Esophagus muscularis mucosa (tissue), 3 donors: Measurements from ENCODE around the gene TRPV3.

Experiments used
- POLR2A ChIP-seq: fragments of 450-650 bp; IDR thresholded peaks from one replicate; pipeline ENCODE4 v1.6.1; 2017; ENCODE audit warnings: antibody characterized with exemption, moderate library complexity, mild to moderate bottlenecking, low read depth
- TF ChIP-seq, protein P1 (sequence below), 3 experiments: fragments of 200-600 bp in 2 of 3; fragments of 450-650 bp in 1 of 3; sonication (generic) in 2 of 3; IDR thresholded peaks; one replicate each; pipeline ENCODE4 v1.5.1; 2017 to 2019; ENCODE audit warnings: antibody characterized with exemption in 3 of 3, mild to moderate bottlenecking in 2 of 3, moderate library complexity in 1 of 3

DNA sequence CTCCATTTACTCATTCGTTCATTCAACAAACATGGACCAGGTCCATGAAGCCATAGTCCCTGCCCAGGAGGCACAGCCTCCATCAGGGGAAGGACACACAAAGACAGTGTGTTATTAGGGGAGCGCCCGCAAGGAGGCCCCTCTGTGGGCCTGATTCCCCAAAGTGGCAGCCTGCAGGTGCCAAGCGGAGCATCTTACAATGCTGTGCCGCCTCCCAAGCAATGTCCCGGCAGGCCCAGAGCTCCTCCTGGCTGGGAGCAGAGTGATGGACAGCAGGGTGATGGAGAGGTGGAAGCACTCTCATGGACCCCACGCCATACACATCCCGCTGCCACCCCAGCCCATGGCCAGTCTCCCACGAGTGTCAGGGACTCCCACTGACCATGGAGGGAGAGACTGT lies 25.8 kb upstream of the TRPV3 start:
- TF ChIP-seq, protein P1, sequence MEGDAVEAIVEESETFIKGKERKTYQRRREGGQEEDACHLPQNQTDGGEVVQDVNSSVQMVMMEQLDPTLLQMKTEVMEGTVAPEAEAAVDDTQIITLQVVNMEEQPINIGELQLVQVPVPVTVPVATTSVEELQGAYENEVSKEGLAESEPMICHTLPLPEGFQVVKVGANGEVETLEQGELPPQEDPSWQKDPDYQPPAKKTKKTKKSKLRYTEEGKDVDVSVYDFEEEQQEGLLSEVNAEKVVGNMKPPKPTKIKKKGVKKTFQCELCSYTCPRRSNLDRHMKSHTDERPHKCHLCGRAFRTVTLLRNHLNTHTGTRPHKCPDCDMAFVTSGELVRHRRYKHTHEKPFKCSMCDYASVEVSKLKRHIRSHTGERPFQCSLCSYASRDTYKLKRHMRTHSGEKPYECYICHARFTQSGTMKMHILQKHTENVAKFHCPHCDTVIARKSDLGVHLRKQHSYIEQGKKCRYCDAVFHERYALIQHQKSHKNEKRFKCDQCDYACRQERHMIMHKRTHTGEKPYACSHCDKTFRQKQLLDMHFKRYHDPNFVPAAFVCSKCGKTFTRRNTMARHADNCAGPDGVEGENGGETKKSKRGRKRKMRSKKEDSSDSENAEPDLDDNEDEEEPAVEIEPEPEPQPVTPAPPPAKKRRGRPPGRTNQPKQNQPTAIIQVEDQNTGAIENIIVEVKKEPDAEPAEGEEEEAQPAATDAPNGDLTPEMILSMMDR (IDR thresholded peaks at IDR 0.05): no peak
- TF ChIP-seq POLR2A: no peak
